NCI-H2171 (cell line): Measurements from ENCODE around the gene CEACAM1.
"Not testable (repeated sequence)": the region's sequence is repeated elsewhere in the genome, so short reads cannot be mapped to it uniquely, and the experiment has no call there.

Experiments
- DNase-seq: peaks from one replicate; lab custom pipeline; 2025; lab: John Stamatoyannopoulos, UW

Gene CEACAM1

DNA sequence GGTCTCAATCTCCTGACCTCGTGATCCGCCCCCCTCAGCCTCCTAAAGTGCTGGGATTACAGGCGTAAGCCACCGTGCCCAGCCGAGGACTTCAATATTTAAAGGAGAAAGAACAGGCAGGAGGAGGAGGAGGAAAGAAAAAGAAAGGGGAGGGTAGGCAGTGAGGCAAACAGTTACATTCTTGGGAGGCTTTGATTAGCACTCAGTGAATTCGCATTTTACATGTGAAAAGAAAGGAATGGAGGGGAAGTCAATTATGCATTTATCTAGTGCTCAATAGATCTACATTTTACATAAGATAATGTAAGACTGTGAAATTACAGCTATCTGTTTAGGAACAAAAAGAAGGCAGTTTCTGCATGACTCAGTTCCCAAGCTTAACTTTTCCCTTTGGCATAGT is 54.6 kb downstream of the CEACAM1 start:
- DNase-seq, result no peak

DNA sequence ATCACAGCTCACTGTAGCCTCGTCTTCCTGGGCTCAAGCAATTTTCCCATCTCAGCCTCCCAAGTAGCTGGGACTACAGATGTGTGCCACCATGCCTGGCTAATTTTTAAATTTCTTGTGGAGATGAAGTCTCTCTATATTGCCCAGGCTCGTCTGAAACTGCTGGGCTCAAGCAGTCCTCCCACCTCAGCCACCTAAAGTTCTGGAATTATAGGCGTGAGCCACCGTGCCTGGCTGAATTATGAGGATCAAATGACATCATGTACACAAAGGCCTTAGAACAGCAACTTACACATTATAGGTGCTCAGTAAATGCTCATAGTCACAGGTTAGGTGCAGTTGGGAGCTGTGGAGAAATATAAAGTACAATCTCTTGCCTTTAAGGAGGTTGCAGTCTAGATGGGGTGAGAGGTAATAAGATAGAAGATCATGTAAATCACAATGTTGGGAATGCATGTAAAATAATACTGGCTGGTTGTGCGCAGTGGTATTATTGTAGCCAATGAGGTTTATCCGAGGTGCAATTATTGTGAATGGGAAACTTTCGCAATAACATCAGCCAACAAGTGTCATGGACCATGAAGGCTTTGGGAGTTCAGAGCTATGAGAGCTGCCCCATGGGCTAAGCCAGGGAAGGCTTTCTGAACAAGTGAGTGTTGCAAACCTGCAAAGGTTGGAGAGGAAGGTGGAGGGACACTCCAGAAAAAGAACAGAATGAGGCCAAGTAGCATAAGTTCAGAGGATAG is 55.7 kb downstream of the CEACAM1 start:
- DNase-seq, result no peak

DNA sequence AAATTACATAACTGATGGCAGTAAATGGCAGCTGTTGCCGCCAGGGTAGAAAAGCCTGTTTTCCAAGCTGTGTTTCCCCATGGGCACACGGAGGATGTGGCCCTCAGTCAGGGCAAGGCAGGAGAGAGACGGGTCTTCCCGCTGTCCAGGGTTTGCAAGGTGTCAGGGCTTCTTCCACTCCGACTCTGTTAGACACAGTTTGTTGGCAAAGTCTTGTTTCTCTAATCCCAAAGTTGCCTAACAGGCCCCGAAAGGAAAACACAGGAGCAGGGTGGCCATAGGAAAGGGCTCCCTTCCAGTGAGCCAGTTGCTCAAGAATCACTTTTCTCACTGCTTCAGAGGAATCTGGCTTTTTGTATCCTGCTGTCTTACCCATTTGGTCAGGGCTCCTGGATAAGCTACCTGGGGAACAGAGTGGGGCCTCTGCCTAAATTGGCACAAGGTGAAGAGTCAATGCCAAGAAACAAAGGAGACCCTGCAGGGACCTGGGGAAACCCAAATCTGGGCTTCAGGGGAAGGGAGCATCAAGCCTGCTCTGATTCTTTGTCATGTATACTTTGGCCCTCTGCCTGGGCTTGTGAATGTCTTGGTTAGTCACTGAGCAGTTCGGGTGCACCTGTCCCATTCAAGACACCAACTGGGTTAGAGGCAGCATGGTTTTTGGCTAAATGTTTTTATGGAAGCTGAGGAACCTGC is 56.6 kb downstream of the CEACAM1 start:
- DNase-seq, result no peak

DNA sequence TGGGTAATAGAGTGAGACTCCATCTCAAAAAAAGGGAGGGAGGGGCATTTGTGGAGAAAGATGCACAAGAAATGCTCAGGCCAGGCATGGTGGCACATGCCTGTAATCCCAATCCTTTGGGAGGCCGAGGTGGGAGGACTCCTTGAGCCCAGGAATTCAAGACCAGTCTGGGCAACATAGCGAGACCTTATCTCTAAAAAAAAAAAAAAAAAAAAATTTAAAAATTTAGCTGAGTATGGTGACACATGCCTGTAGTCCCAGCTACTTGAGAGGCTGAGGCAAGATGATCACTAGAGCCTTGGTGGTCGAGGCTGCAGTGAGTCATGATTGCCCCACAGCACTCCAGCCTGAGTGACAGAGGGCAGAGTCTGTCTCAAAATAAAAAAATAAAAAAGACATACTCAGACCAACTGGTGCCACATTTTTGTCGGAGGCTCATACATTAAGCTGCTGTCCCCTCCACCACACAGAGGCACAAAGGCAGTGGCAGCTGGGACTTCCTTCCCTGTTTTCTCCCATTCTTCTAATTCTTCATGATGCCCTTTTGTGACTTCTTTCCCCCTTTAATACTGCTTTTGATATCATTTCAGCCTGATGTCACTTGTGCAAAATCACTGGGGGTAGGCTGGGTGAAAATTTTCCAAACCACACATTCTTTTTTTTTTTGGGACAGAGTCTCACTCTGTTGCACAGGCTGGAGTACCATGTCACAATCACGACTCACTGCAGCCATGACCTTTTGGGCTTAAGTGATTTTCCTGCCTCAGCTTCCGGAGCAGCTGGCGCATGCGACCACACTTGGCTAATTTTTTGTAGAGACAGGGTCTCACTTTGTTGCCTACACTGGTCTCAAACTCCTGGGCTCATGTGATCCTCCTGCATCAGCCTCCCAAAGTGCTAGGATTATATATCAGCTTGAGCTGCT is 58.7 kb downstream of the CEACAM1 start:
- no peak for DNase-seq

DNA sequence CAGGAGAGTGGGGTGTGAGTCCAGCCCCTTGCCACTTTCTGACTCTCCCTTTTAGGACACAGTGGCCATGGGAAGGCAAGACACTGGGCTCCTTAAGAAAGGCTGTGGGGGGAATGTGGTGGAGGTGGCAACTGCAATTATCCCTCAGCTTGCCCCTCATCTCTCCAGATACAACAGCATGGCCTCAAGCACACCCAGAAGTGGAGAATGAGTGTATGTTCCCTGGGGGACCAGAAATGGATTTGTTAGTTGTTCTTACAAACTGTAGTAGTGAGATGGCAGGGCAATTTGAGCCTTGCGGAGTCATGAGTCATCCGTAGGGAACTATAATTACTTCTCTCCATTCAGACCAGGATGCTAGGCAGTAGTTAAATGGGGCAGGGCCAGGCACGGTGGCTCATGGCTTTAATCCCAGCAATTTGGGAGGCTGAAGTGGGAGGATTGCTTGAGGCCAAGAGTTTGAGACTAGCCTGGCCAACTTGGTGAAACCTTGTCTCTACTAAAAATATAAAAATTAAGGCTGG is 59.9 kb downstream of the CEACAM1 start:
- DNase-seq, result no peak

DNA sequence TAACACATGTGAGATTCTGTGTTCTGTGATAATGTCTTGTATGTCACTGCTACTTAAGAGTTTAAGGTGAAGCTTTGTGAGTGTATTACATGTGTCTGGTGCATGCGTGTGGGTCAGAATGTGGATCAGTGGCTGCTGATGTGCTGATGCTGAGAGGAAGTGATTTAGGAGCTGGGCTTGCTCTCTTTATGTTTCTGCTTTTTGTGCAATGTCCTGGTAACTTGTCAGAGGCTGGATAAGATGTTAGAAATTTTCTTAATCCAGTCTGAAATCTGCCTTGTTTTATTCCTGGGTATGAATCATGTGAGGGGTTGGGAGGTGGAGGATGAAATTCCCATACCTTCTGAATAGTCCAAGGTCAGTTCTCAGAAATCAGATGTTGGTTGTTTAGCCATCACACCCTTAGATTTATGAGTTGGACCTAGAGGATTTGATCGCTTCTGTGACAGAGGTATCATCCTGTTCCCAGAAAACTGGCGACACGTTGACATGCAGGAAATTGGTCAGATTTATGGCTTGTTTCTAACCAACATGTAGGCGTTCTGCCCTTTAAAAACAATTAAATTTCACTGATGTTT is 61.0 kb downstream of the CEACAM1 start:
- no peak for DNase-seq

DNA sequence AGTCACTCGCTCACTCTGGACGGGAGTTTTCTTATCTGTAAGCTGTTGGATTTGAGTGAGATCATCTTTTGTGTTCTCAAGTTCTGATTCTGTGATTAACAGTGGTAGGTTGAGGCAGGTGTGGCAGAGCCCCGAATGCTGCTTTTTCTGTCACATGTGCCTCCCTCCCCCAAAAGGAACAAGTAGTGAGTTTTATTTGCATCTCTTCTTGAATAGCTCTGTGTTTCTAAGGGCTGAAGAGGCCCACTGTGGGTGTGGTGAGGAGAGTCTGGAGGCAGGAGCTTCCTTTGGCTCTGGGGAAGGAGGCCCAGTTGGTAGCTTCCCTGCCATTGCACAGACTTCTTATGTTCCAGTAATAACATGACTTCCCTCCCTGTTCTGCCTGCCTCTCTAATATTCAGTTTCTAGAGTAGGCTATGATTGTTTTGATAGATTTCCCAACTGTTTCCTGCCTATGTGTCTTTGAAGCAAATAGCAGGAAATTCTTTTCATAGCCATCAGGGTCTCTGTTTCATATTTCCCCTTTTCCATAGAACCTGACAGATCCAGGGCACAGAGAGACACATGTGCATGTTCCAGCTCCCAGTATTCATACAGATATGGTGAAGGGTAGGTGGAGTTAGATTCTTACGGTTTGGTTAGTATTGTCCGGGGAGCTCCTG is 61.6 kb downstream of the CEACAM1 start:
- DNase-seq, result no peak

DNA sequence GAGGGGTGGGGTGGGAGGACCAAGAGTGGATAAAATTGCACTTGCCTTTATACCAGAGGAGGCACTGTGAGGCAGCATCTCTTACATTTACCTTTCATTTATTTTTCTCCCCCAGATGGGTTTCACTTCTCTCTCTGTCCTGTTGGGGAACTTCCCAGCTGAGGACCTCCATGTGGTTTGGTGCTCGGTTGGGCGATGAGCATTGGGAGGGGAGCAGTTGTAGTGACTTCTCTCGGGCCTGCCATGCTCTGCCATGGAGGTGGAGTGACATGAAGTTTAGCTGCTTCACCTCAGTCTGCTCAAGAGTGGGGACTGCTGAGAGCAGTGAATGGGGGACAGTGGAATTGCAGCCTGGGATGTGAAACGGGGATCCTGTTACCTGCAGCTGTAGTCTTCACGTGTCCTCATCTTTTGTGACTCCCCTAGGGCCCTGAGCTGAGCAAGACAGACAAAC is 62.4 kb downstream of the CEACAM1 start:
- no peak for DNase-seq

DNA sequence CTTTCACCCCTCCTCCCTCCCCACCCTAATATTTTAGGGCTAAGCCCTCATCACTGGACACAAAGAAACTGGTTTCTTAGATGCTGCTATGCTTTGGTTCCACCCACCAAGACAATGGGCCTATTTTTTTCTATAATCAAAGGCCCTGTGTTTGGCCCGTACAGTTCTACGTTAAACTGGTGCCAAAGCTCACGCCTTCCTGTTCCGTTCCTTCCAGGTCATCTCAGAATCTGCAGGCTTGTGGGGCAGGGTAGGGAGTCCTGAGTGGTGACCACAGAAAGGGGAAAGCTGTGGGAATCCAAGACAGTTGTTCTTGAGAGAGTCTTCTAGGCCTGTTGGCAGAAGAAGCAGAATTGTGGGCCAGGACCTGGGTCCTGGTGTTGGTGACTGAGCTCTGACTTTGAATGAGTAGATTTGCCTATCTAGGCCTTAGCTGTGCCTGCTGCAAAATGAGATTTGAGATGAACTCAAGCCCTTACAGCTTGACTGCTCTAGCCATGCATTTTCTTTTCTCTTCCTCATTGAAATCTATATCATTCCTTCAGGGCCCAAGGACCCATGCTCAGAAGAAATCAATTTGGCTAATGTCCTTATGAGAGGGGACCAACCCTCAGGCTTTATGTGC is 66.5 kb downstream of the CEACAM1 start:
- no peak for DNase-seq

DNA sequence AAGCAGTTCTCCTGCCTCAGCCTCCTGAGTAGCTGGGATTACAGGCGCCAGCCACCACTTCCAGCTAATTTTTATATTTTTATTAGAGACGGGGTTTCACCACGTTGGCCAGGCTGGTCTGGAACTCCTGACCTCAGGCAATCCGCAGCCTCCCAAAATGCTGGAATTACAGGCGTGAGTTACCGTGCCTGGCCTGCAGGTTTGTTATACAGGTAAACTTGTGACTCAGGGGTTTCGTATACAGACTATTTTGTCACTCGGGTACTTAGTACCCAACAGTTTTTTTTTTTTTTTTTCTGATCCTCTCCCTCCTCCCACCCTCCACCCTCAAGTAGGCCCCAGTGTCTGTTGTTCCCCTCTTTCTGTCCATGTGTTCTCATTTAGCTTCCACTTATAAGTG is 67.0 kb downstream of the CEACAM1 start:
- DNase-seq, result not testable (repeated sequence)

DNA sequence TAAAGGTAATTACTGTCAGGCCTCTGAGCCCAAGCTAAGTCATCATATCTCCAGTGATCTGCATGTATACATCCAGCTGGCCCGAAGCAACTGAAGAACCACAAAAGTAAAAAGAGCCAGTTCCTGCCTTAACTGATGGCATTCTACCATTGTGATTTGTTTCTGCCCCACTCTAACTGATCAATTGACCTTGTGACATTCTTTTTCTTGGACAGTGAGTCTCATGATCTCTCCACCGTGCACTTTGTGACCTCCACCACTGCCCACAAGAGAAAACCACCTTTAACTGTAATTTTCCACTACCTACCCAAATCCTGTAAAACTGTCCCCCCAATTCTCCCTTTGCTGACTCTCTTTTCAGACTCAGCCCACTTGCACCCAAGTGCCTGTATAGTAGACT is 68.4 kb downstream of the CEACAM1 start:
- DNase-seq, result no peak
